Fibroblast of the aortic adventitia (primary cell): ENCODE measurements around the gene OLIG2. TPM values are rescaled to one million over a fixed set of nuclear protein-coding genes. Genes with fewer than 3 reads are reported as not detected.

Source experiments
- DNase-seq: peaks from one replicate; pipeline ENCODE4 v3.0.0-alpha.2; 2010; ENCODE audit warnings: low read depth
- H3K4me3 ChIP-seq: 2 replicates; pipeline ENCODE4 v1.5.1; 2011; ENCODE audit warnings: low read depth, mild to moderate bottlenecking, control low read depth, low read length, moderate library complexity
- total RNA-seq: library from RNA; depleted of rRNA; stranded (reverse); fragments of >200 nt; gene quantifications from 2 replicates; pipeline ENCODE4 v1.2.3, GENCODE V29; 2012; ENCODE audit warnings: low replicate concordance
- TF ChIP-seq, protein P1 (sequence below): IDR thresholded peaks from 2 replicates; pipeline ENCODE4 v1.5.1; 2011; ENCODE audit warnings: mild to moderate bottlenecking, low read length, control low read depth, inconsistent platforms; ENCODE audit not compliant: insufficient read depth

OLIG2 gene
- total RNA-seq, 1 donor: not detected

GRCh38 chr21:33053951-33054350, 28.2 kb downstream of the OLIG2 start:
- TF ChIP-seq, protein P1, sequence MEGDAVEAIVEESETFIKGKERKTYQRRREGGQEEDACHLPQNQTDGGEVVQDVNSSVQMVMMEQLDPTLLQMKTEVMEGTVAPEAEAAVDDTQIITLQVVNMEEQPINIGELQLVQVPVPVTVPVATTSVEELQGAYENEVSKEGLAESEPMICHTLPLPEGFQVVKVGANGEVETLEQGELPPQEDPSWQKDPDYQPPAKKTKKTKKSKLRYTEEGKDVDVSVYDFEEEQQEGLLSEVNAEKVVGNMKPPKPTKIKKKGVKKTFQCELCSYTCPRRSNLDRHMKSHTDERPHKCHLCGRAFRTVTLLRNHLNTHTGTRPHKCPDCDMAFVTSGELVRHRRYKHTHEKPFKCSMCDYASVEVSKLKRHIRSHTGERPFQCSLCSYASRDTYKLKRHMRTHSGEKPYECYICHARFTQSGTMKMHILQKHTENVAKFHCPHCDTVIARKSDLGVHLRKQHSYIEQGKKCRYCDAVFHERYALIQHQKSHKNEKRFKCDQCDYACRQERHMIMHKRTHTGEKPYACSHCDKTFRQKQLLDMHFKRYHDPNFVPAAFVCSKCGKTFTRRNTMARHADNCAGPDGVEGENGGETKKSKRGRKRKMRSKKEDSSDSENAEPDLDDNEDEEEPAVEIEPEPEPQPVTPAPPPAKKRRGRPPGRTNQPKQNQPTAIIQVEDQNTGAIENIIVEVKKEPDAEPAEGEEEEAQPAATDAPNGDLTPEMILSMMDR: no peak
- no peak overlapping the region for H3K4me3 ChIP-seq
- no peak for DNase-seq

- TF ChIP-seq, protein P1: no peak
- no peak overlapping the region for H3K4me3 ChIP-seq
These were observed 30.3 kb downstream of the OLIG2 start for GRCh38 chr21:33055991-33056390.

GRCh38 chr21:33057385-33057940, 31.7 kb downstream of the OLIG2 start:
- TF ChIP-seq, protein P1: no peak
- no peak for DNase-seq
- H3K4me3 ChIP-seq: no peak overlapping the region

More at GRCh38 chr21:33055991-33056390, 30.3 kb downstream of the OLIG2 start:
- no peak for DNase-seq

- TF ChIP-seq, protein P1: no peak
- H3K4me3 ChIP-seq: no peak overlapping the region
- DNase-seq: no peak
These were observed 32.8 kb downstream of the OLIG2 start for GRCh38 chr21:33058527-33058926.

- no peak overlapping the region for H3K4me3 ChIP-seq
- DNase-seq: no peak
- TF ChIP-seq, protein P1: no peak
These were observed 33.2 kb downstream of the OLIG2 start for GRCh38 chr21:33058957-33059356.

DNA sequence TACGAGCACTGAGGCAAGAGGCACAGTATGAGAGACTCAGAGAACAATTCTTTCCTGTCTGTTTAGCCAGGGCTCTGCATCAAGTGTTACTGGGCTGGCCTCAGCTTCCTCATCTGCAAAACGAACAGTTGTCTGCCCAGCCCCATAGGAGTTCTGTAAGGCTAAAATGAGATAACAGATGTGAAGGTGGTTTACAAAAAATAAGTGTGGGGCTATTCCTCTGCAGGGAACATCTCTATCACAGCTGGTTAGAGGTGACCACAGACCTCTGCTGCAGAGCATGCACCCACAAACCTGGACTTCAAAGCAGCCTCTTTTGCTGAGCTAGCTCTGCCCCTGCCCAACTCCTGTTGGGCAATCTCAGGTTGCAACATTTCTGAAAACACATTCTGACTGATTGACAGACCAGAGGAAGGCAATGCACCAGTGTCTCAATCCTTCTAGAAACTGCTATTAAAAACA, 33.7 kb downstream of the OLIG2 start:
- TF ChIP-seq, protein P1: no peak
- H3K4me3 ChIP-seq: no peak overlapping the region
- DNase-seq: no peak

DNA sequence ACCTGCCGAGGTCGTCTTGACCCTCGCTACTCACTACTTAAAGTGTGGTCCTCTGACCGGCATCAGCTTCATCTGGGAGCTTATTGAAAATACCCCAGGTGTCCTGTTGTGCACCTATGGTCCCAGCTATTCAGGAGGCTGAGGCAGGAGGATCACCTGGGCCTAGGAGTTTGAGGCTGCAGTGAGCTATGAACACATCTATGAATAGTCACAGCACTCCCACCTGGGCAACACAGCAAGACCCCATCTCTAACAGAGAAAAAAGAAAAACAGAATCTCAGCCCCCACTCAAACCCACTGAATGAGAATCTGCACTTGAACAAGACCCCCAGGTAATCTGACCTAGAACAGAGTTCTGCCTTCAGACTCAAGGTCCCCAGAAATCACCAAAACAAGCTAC, 35.5 kb downstream of the OLIG2 start:
- TF ChIP-seq, protein P1: no peak
- no peak for DNase-seq
- no peak overlapping the region for H3K4me3 ChIP-seq
